Nephron progenitor cell (in vitro differentiated cells): ENCODE measurements around the gene NPPA.

ENCODE experiments used
- DNase-seq: peaks from one replicate; pipeline ENCODE4 v3.0.0; 2021
- H3K27ac Mint-ChIP-seq: 2 replicates; pipeline ENCODE4 v1.8.0; 2021; ENCODE audit warnings: mild to moderate bottlenecking, moderate library complexity, mixed read lengths
- H3K27me3 Mint-ChIP-seq: 2 replicates; pipeline ENCODE4 v1.8.0; 2021; ENCODE audit warnings: mild to moderate bottlenecking, low read depth, mixed read lengths; ENCODE audit not compliant: poor library complexity
- H3K36me3 Mint-ChIP-seq: 2 replicates; pipeline ENCODE4 v1.8.0; 2021; ENCODE audit warnings: low read depth, mixed read lengths
- H3K4me1 Mint-ChIP-seq: 2 replicates; pipeline ENCODE4 v1.8.0; 2021; ENCODE audit warnings: mixed read lengths
- H3K4me3 Mint-ChIP-seq: 2 replicates; pipeline ENCODE4 v1.8.0; 2021; ENCODE audit warnings: mild to moderate bottlenecking, moderate library complexity, mixed read lengths
- H3K9me3 Mint-ChIP-seq: 2 replicates; pipeline ENCODE4 v1.8.0; 2021; ENCODE audit warnings: mild to moderate bottlenecking, moderate library complexity, mixed read lengths
- TF ChIP-seq, protein P1 (sequence below): fragments of 200-600 bp; sonication (generic); IDR thresholded peaks from 2 replicates; pipeline ENCODE4 v1.5.0; 2021; ENCODE audit warnings: antibody characterized with exemption

NPPA gene

GRCh38 chr1:11858968-11859871 lies 11.6 kb upstream of the NPPA start:
- H3K27ac Mint-ChIP-seq = no peak overlapping the region
- H3K27me3 Mint-ChIP-seq = peaks cover 86% of the 10 kb centered on the region
- H3K9me3 Mint-ChIP-seq = no peaks in the 10 kb centered on the region
- TF ChIP-seq, protein P1, sequence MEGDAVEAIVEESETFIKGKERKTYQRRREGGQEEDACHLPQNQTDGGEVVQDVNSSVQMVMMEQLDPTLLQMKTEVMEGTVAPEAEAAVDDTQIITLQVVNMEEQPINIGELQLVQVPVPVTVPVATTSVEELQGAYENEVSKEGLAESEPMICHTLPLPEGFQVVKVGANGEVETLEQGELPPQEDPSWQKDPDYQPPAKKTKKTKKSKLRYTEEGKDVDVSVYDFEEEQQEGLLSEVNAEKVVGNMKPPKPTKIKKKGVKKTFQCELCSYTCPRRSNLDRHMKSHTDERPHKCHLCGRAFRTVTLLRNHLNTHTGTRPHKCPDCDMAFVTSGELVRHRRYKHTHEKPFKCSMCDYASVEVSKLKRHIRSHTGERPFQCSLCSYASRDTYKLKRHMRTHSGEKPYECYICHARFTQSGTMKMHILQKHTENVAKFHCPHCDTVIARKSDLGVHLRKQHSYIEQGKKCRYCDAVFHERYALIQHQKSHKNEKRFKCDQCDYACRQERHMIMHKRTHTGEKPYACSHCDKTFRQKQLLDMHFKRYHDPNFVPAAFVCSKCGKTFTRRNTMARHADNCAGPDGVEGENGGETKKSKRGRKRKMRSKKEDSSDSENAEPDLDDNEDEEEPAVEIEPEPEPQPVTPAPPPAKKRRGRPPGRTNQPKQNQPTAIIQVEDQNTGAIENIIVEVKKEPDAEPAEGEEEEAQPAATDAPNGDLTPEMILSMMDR = peak; percentile 28
- no peaks in the 10 kb centered on the region for H3K4me1 Mint-ChIP-seq
- H3K4me3 Mint-ChIP-seq = no peak overlapping the region
- H3K36me3 Mint-ChIP-seq = no peaks in the 10 kb centered on the region
- peak; percentile 98 for DNase-seq

- Mint-ChIP-seq H3K27ac (no peak within 1 kb of the TSS), H3K9me3 (no peaks in the 10 kb centered on the region), H3K4me3 (no peak within 1 kb of the TSS), H3K27me3 (peaks cover 84% of the 10 kb centered on the region), H3K36me3 (no peaks in the 10 kb centered on the region), H3K4me1 (no peaks in the 10 kb centered on the region)
- TF ChIP-seq, protein P1 = no peak
- no peak for DNase-seq
These were observed 11.0 kb upstream of the NPPA start, which contains the start of gene NPPB for GRCh38 chr1:11858613-11858967. TSS of gene NPPB (minus strand) at chr1:11858945. CDS start at chr1:11858833, 112 bp downstream.

GRCh38 chr1:11858158-11858557 lies 10.6 kb upstream of the NPPA start:
- no peak for DNase-seq
- Mint-ChIP-seq H3K27ac (no peak overlapping the region), H3K4me3 (no peak overlapping the region), H3K9me3 (no peaks in the 10 kb centered on the region), H3K36me3 (no peaks in the 10 kb centered on the region), H3K27me3 (peaks cover 84% of the 10 kb centered on the region), H3K4me1 (no peaks in the 10 kb centered on the region)
- TF ChIP-seq, protein P1 = no peak

DNA sequence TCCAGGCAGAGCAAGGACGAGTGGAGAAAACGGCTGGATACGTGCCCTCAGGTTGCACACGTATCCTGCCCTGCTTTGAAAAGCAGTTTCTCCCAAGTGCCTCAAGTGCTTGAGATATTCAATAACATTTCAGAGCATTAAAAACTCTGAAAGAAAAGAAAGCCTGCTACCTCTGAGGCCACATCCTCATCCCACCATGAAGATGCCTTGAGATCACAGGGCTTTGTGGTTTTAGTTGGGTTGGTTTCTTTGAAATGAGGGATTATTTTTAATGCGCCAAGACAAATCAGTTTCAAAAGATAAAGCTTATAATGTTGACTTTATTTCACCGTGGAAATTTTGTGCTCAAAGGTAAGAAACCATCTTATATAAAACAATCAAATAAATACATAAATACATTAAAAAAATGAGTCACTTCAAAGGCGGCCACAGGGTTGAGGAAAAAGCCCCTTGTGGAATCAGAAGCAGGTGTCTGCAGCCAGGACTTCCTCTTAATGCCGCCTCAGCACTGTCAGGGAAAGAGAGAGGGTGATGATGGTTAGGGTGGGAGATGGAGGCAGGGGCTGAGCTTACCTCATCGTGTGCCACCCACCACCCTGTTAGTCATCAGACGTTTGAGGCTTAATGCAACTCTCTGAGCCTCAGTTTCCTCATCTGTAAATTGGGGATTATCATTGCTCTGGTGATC lies 9.7 kb upstream of the NPPA start:
- H3K36me3 Mint-ChIP-seq = no peaks in the 10 kb centered on the region
- peaks cover 84% of the 10 kb centered on the region for H3K27me3 Mint-ChIP-seq

DNA sequence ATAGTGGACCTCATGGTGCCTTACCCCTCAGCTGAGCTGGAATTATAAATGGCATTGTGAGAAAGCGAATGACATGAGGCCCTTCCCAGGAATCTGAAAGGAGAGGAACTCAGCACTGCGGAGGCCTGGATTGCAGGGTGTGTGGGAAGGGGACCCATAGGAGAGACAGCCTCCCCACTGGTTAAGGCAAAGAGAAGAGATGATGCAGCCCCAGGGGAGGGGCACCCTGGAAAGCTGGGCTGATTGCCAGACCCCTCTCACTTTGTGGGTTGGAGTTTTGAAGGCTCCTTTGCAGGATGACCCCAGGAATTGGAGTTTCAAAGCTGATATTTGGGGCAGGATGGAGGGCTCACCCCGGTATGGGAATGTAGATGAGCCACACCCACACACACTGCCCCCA lies 9.1 kb upstream of the NPPA start:
- H3K9me3 Mint-ChIP-seq = no peaks in the 10 kb centered on the region
- H3K4me1 Mint-ChIP-seq = no peaks in the 10 kb centered on the region
- H3K27me3 Mint-ChIP-seq = peaks cover 83% of the 10 kb centered on the region
- no peaks in the 10 kb centered on the region for H3K36me3 Mint-ChIP-seq
- H3K27ac Mint-ChIP-seq = no peak overlapping the region
- DNase-seq = no peak
- TF ChIP-seq, protein P1 = no peak
- H3K4me3 Mint-ChIP-seq = no peak overlapping the region

More for the DNA sequence above, 9.7 kb upstream of the NPPA start:
- DNase-seq = no peak
- Mint-ChIP-seq H3K9me3 (no peaks in the 10 kb centered on the region), H3K4me3 (no peak overlapping the region), H3K27ac (no peak overlapping the region), H3K4me1 (no peaks in the 10 kb centered on the region)
- TF ChIP-seq, protein P1 = no peak
